ENCODE measurements around the gene SPAG7.

Gene SPAG7, protein sequence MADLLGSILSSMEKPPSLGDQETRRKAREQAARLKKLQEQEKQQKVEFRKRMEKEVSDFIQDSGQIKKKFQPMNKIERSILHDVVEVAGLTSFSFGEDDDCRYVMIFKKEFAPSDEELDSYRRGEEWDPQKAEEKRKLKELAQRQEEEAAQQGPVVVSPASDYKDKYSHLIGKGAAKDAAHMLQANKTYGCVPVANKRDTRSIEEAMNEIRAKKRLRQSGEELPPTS

DNA sequence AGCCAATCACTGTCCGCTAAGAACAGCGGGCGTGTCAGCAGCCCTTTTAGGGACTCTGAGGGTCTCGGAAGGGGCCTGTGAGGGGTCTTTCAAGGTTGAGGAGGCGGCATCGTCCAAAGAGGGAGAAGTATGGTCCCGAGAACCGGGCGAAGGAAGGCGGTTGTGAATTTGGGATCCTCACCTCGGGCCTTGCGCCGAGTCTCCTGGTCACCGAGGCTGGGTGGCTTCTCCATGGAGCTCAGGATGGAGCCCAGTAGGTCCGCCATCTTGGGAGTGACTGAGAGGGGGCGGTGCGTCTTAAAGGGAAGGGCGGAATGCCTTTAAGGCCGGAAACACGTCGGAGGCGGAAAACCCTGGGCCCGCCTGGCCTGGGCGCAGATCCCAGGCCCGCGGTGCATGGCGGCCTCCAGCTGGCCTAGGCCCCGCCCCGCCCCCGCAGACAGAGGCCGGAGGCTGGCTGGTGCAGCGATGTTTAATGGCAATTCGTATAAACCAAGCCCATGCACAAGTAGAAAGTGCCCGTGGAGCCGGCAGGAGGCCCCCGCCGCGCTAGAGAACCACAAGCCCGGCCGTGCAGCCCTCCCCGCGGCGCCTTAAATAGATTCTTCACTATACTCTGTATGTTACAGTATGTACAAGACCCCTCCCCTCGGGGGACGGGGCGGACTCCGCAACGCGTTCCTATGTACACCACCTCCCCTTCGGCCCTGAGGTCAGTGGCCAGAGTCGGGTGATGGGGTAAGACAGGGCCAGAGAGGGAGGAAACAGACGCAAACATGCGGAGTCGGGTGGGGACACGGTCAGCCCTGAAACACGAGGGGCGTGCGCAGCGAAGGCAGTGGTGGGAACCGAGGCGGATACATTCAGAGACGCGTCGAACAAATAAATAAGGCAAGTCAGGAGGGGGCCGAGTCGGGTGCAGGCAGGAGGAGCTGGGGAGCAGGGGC, at the start of gene SPAG7:
Gene SPAG7, minus strand, starts transcription at position 279 of the 947 bp plus-strand sequence. Its CDS starts 13 bp downstream, at position 266.
- peak; percentile 96 for DNase-seq

DNA sequence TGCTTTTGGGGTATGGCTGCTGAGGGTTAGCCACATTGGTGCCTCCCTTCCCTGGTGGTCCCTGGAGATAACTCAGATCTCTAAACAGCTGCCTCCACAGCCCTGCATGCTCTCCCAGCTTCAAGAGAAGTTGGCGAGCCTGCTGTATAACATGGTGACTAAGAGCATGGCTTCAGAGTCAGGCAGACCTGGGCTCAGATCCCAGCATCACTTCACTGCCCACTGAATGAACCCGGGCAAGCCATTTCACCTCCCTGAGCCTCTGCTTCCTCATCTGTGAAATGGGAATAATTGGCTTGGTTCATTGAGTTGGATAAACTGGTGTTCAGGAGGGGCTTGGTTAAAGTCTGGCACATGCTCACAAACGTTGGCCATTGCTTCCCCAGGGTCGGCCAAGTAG, 46.7 kb upstream of the SPAG7 start:
- DNase-seq: no peak

DNA sequence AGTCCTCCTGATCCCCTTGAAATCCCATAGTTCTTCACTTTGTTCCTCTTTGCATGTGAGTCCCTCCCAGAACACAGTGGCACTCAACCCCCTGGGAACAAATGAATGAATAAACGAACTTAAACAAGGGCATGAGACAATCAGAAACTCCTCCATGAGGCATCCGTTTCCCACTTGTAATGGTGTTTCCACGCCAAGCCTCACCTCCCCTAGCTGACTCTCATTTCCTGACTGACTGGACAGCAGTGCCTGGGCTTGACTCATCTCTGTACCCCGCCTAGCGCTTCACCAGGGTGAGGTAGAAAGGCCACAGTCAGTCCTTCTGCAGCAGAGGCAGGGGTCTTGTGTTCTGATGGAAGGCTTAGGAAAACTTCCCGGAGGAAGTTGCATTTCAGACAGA, 44.3 kb upstream of the SPAG7 start:
- DNase-seq: no peak

DNA sequence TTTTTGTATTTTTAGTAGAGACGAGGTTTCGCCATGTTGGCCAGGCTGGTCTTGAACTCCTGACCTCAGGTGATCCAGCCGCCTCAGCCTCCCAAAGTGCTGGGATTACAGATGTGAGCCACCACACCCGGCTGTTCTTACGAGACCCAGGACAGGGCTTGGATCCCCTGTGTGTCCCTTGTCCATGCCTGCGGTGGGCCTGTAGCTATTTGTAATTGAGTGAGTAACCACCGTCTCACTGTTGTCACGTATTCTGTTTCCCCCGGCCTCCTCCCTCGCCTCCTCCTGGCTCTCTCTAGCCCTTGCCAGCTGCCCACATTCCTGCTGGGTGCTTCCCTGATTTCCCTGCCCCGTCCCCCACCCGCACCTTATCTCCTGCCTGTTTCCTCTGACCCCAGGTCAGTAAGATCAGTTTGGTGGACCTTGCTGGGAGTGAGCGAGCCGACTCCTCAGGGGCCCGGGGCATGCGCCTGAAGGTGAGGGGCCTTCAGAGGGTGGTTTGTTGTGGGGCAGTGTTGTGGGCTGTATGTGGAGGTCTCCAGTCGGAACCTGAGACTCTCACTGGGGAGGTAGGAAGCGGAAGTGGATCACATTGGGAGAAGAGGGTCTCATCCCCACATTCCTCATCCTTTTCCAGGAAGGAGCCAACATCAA, 35.7 kb upstream of the SPAG7 start:
- no peak for DNase-seq

DNA sequence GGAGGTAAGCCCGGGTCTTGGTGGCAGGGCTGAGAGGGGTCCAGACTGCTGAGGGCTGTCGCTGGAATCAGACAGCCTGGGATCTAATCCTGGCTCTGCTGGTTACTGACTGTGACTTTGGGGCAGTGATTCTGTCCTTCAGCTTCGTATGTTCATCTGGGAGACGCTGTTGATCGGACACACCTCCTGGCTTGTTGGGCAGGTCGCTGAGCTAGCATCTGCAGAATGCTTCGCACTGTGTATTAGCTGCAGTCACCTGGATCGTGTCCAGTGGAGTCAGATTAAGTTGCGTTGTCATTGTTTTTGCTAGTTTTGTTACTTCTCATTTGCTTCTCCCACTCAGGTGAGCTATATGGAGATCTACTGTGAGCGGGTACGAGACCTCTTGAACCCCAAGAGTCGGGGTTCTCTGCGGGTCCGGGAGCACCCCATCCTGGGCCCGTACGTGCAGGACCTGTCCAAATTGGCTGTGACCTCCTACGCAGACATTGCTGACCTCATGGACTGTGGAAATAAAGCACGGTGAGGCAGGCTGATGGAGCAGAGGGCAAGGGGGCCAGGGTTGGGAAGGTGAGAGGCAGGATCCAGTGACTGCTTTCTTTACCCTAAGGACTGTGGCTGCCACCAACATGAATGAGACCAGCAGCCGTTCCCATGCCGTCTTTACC, 34.6 kb upstream of the SPAG7 start:
- DNase-seq: no peak

DNA sequence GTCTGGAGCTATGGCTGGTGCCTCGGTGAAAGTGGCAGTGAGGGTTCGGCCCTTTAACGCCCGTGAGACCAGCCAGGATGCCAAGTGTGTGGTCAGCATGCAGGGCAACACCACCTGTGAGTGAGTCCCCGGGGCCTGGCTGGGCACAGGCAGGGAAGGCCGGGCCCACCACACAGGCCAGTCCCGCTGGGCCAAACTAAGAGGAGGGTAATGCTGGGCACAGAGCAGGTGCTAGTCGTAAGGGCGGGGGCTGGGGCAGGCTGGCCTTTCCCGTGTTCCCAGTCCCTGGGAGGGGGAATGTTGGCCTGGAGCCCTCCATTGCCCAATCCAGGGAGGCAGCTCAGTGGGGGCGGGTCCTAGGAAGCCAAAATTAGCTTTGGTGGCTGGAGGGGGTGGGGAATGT, 32.6 kb upstream of the SPAG7 start:
- no peak for DNase-seq

DNA sequence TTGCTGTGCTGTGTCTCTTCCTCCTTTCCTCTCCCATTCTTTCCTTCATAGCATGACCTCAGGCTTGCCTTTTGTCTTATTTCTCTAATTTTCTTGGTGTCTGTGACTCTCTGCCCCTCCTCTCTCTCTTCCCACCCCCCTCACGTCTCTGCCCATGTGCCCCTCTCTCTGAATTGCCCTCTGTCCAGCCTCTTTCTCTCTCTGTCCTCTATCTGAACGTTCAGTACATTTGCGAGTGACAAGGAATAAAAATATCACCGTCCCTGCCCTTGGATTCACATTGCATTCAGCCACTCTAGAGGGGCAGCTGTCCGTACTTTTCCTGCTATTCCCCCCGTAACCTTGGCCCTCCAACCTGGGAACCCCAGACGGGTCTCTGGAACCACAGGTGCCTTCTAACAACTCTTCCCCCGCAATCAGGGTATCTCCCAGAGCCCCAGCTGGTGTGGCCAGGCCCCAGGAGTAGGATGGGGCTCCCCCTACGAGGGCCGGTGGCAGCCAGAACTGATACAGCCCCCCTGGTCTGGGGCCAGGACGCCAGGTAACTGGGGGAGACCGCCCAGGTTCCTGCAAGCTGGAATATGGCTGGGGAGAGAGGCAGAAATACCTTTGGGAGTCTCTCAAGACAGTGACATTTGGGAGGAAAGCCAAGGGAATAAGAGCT, 31.9 kb upstream of the SPAG7 start:
- no peak for DNase-seq

DNA sequence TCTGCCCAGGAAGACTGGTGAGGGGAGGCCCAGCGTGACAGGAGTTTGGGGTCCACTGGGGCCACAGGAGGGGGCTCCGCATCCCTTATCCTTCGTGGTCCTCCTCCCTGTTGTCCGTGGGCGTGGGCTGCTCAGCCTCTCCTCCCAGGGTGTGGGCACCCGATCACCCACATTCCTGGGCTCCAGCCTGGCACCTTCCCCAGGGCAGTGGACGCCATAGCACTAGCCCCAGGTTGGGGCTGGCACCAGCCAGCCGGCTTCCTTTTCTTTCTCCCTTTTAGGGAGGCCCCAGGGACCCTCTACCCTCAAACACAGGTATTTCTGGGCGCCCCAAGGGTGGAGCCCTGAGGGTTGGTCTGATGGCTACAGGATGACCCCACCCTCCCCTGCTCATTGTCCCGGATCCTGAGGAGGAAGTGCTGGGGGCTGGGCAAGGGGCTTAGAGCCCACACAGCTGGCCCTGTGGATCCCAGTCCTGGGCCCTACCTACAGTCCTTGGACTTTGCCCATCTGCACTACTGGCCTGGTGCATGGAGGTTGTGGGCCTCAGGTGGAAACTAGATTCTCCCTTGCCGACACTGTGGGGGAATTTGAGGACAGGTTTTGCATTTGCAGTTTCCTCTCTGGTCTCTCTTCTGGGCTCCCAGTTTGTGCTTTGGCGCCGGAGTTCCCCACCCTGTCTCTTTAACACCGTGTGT, 31.3 kb upstream of the SPAG7 start:
- DNase-seq: no peak

DNA sequence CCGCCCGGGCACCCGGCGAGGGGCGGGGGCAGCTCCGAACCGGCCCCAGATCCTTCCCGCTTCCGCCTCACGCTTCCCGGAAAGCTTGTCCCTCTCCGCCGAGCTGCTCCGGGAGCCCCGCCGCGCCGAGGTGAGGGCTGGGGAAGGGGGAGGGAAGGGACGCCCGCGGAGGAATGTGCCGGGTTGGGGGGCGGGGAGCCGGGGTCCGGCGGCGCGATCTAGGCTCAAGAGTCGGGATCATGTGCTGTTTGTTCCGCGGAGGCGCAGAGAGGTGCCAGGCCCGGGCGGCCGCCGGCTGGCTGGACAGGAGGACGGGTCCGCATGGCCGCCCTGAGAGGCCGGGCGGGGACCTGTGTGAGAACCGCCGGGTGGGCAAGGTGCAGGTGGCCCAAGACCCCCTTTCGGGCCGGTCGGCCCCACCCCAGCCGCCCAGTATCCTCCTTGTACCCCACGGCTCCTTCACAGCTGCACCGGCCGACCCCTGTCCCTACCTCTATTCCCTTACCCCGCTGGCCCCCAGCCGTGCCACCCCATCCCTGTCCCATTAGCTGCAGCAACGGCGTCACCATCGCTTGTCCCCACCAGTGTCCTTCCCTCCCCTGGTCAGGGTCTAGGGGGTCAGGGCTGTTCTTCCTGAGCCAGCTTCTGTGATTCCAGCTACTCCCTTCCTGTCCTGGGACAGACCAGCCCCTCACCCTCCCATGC, 30.6 kb upstream of the SPAG7 start:
- peak; percentile 30 for DNase-seq

DNA sequence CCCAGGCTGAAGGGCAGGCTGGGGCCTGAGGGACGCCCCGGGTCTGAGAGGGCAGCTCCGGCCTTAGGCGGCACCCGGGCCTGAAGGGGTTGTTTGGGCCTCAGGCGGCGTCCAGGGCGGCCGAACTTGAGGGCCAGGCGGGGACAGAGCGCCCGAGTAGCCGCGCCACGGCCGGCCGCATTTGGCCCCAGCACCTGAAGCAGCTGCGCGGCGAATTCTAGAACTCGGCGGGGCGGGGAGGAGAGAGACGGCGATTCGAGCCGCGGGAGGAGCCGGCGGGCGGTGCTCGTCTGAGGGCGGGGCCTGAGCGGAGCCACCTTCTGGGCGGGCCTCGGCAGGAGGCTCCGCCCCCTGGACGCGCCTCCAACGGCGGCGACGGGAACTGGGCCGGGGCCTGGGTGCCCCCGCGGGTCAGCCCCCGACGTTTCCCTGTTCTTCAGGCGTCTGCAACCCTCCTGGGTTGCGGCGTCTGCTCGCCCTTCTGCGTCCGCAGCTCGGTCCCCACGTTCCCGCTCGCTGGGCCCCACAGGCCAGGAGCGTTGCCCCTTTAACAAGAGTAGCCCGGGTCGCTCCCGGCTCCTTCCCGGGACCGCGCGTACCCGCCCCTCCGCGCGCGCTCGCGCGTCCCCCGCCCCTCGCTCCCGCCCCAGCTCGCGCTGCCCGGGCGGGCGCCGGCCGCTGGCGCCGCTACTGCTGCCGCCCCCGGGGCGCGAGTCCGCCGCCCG, 29.8 kb upstream of the SPAG7 start, which contains the start of the genes INCA1 and KIF1C:
Gene INCA1, minus strand, starts transcription at position 221 of the 725 bp plus-strand sequence. CDS start 3,085 bp downstream, outside the sequence.
Gene KIF1C, plus strand, starts transcription at position 649 of the 725 bp plus-strand sequence. CDS start 2,297 bp downstream, outside the sequence.
- peak; percentile 83 for DNase-seq

DNA sequence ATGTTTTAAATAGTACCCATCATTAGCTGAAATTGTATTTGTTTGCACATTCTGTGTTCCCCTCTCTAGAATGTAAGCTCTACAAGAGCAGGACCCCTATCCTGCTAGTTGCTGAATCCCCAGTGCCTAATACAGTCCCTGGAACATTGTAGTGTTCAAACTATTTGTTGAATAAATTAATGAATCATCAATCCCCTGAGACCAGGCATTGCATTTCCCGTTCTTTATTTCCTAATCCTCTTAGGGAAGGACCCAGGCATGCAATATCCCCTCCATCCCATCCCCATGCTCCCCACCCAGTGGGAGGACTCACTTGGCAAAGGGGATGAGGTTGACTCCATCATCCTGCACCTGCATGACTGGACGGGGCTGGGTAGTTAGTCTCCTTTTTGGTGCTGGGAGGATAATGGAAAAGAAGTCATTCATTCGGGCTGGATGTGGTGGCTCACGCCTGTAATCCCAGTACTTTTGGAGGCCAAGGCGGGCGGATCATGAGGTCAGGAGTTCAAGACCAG, 26.5 kb upstream of the SPAG7 start:
- no peak for DNase-seq

DNA sequence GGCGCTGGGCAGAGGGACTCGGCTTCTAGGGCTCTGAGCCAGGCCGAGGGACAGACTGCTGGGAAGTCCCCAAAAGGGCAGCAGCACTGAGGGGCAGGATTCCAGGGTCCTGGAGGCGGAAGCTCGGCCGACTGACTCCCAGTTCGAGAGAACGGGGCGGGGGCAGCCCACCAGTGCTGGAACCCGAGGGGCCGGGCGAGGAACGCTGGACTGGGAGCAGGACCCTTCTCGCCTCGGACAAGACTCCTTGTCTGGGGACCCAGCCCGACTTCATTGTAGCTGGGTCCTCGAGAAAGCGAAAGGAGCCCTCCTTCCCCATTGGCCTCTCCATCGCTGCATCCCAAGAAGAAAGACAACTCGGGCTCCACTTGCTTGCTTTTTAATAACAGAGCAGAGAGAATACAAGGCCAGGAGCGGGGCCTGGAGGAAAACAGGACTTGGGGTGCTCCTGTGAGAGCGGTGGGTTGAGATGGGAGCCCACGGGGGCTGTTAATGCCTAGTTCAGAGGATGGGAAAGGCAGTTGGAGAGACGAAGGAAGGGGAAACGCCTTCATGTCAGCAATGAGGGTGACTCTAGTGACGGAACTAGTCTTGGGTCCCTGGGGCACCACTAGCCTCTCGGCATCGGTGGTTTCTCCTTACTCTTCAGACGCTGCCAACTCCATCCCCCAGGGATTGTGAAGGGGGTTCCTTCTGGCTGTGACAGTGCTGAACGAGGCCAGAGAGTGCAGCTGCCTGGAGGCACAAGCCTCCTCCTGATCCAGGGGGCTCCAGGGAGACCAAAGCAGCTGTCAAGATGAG, 20.4 kb upstream of the SPAG7 start:
- DNase-seq: peak; percentile 44

DNA sequence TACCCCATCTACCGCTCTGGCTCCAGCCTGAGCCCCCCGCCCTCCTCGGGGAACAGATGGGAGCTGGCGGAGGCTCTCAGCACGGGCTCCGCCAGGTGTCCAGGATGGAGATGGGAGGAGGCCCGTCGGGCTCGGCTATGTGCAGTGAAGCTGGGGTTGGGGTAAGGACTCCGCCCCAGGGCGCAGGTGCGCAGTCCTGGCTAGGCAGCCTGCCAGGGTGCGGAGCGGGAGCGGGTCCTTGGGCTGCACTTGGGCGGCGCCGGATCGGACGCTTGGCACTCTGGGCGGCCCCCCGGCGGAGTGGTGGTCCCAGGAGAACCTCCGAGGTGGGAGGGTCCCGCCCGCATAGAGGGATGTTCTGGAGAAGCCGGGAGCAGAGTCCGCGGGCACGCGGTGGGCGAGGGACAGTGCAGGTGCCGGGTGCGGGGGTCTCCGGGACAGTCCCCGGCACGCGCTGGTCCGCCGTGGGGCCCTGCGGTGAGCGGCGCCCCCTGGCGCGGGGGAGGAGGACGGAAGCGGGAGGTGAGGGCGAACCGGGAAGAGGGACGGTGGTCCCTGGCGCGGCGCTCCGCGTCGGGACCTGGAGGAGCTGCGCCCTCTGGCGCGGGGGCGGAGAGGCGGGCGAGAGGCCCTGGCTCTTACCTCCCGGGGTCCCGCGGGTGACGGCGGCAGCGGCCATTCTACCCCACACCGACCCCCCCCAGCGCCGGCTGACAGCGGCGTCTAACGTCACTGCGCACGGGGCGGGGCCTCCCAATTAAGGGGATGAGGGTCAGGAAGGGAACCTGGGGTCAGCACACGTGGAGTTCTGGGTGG, 19.5 kb upstream of the SPAG7 start, which contains the start of gene CAMTA2:
Gene CAMTA2, minus strand, starts transcription at position 725 of the 816 bp plus-strand sequence. CDS start 1,453 bp downstream, outside the sequence.
- peak; percentile 70 for DNase-seq

DNA sequence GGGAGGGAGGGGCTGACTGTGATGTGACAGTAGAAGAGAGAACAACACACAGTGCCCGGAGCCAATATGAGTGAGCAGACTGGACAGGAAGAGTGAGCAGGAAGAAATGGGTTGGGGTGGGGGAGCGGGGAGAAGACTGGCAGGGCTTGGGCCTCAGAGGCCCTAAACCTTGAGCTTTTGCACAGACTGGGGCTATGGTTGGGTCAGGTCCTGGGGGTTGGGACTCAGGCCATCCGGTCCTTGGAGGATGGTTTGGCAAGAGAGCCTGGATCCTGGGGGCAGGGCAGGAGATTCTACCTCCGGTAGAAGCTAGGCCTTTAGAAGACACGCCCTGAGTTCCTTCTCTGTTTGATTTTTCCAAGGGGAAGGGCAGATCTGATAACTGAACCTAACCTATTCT, 18.8 kb upstream of the SPAG7 start:
- DNase-seq: no peak

DNA sequence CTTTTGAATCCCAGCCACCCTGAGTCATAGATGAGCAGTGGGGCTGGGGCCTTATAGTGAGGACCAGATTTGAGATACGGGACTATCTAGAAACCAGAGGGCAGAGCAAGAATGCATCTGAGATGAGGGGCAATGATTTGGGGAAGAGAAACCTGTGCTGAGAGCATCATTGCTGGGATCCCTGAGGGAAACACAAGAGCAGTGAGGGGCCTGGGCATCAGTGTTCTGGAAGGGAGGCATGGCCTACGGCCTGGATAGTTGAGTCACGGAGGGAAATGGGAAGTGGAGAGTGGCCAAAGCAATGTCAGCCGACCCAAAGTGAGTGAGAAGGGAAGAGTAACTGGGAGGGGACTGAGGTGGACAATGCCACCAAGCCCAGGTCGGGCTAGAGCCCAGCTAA, 14.7 kb upstream of the SPAG7 start:
- DNase-seq: no peak

DNA sequence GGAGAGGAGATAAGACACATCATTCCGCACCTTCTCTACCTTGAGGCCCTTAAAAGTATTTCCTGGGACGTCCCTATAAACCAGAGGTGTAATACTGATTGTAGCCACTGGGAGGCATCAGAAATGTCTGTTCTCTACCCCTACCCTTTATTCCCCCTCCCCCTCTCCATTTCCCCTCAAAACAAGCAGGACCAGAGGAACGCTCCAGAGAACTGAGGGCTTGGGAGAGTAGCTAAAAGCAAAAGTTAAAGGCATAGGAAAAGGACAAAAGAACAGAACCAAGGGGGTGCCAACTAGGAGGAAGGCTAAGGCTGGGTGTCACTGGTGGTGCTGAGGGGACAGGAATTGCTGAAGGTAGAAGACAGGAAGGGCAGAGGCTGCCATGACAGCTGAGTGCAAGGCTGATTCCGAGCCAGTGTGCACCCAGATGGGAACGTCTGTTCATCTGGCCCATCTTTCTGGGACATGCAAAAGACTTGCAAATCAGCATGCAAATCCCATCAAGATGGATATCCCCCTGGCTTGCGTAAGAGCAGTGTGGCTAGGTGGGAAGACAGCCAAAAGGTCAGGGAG, 13.1 kb upstream of the SPAG7 start:
- no peak for DNase-seq

DNA sequence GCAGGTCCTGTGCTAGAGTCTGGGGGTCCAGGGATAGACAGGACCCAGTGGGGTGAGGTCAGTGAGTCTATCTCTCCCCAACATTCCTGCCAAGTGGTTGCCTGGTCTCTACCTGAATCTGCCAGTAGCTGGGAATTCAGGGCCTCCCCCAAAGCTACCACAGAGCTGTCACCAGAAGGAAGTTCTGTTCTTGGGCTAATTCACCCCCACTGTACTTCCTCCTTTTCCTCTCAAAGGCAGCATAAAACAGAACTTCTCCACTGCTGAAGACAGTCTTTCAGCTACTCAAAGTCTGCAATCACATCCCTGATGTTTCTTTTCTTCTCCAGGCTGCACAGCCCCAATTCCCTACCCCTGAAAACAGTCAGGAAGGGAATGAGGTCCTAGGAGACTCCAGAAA, 11.1 kb upstream of the SPAG7 start:
- no peak for DNase-seq

Data from DMS79 treated with DMSO at 0.1 percent for 48 hours (cell line).